NCI-H1930 (cell line): ENCODE results near the gene LRMDA.
A peak's percentile ranks its signal among the peaks of the same experiment; 100 is the strongest.

Experiments used
- DNase-seq, 2 experiments: peaks; one replicate each; lab custom pipeline; 2025; lab: John Stamatoyannopoulos, UW

The LRMDA gene

DNA sequence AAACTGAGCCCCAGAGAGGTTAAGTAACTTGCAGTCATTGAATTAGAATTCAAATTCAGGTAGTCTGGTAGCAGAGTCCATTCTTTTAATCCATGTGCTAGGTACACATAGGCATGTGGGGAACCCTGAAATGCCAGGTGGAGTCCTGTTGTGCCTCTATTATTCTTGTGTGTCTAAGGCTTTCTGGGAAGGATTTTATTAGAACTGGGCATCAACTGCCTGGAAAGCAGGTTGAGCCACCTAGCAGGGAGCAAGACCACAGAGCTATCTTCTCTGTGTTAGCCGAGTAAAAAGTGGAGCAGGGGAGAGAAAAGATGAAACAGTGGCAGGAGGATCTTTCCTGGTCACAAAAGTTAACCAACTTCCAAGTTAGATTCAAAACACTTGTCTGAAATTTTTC is 494.6 kb downstream of the LRMDA start:
- no peak for DNase-seq

GRCh38 chr10:75926763-75927162 is 495.3 kb downstream of the LRMDA start:
- DNase-seq = peak; percentile 13 to 24

DNA sequence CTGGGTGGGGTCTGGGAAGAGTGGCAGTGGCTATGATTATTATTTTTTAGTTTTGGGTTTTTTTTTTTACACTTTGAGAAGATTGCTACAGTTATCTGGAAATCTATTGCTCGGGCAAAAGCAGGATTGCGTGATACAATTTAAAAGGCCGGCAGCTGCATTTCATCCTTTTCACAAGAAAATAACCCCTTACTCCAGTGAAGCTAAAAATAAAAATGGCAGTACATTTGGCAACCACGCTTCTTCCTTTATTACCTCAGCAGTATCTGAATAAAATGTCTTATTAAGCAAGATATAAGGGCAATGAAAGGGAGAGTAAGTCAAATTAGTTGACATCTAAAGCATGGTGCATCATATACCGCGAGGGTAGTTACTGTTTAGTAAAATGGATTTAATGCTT is 496.8 kb downstream of the LRMDA start:
- DNase-seq = no peak

DNA sequence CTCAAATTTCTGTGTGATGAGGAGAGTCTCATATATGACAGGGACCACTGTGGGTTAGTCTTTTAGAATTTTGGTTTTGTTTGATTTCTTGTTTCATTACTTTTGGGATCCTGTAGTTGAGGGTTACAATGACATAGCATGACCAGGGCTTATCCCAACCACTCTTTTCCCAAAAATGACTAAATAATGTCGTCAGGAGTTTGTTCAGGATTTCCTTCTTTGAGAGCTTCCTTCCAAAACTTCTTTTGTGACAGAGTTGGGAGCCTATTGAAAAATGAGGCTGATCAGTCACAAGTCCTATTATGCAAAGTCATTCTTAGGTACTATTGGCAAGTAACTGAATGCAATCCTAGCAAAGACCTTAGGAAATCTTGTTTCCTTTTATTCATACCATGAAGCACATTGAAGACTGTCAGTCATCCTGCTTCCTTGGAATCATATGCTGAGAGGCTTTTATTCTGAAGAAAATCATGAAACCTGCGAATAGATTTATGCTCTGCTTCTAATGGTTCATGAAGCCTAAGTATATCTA is 498.3 kb downstream of the LRMDA start:
- DNase-seq = no peak

GRCh38 chr10:75932921-75933320 is 501.5 kb downstream of the LRMDA start:
- no peak for DNase-seq

DNA sequence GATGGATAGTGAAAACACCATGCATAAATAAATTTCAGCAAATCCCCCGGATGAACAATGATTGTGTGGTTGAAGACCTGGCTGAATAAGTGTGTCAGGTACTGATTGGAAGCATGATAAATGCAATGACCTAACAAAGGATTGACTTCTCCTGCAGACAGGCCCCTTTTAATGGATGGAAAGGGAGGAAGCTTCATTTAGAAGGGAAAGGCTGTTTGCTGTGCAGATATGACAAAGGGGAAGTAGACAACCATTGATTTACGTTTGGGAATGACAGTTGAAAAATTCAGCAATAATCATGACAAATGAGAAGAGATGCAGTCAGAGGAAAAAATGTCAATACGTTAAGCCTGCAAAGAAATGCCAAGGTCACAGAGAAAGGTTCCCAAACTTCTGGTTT is 503.8 kb downstream of the LRMDA start:
- no peak for DNase-seq

- DNase-seq = no peak
These were observed 504.4 kb downstream of the LRMDA start for GRCh38 chr10:75935650-75936400.

DNA sequence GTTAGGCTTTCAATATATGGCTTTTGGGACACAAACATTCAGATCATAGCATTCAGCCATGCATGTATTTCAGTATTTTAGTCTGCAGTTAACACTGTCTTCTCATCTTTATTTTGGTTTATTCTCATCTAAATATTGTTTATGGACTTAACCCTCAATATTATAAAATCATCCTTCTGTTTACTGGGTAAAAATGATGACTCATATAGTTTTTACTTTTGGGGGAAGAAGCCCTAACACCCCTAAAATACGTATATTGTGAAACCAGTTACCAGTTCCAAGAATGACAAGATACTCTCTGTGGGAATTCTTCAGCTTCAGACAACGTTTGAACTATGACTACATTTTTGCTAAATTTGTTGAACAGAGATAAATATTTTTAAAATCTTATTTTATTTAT is 505.4 kb downstream of the LRMDA start:
- no peak for DNase-seq

GRCh38 chr10:75937823-75938222 is 506.4 kb downstream of the LRMDA start:
- DNase-seq = no peak

DNA sequence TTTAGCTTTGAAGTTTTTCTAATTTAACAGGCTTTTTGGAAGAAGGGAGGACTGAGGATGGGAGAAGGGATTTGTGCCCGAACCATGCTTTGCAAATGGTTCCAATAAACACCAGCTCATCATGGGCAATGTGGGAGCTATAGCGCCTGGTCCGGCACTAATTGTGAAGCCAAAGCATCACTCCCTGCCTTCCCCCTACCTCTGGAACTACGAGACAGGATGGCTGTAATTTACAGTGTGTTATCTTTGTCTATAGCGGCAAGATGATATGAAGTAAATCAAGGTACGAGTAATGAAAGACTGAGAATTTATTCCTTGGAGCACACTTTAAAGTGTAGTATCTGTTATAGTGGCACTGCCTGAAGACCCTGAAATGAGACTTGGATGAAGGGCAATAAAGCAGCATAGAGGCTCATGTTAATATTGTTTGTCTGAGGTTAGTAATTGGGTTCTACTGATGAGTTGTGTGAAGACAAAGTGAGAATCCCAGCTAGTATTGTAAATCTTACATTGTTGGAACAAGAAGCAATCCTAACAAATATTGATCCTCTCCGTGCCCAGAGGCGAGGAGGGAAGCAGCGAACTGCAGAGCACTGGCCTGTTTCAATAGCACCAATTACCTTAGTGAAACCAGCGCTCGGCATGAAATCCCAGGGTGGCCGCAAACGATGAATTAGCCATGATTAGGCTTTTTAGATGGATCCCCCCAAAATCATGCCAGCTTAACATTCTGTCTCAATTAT is 507.1 kb downstream of the LRMDA start:
- DNase-seq = peak; percentile 19 to 20

- DNase-seq = no peak
These were observed 508.1 kb downstream of the LRMDA start for GRCh38 chr10:75939541-75939940.

DNA sequence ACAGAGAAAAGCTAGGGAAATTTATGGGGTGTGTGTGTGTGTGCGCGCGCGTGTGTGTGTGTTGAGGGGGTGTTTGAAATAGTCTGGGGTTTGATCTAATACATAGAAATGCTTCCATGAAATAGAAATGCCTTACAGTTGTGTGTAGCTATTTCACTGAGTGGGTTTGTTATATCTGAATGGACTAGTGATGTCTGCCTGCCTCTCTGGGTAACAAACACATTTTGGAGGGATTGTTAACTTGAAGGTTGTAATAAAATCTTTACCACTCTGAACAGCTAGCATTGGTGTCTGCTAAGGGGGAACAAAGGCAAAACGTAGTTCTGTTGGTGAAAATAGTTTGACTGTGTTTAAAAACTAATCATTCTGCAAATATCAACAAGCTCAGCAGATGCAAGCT is 509.3 kb downstream of the LRMDA start:
- no peak for DNase-seq

GRCh38 chr10:75941223-75941801 is 509.9 kb downstream of the LRMDA start:
- no peak for DNase-seq

- no peak for DNase-seq
These were observed 512.6 kb downstream of the LRMDA start for GRCh38 chr10:75944061-75944460.

GRCh38 chr10:75948583-75948982 is 517.2 kb downstream of the LRMDA start:
- no peak for DNase-seq

DNA sequence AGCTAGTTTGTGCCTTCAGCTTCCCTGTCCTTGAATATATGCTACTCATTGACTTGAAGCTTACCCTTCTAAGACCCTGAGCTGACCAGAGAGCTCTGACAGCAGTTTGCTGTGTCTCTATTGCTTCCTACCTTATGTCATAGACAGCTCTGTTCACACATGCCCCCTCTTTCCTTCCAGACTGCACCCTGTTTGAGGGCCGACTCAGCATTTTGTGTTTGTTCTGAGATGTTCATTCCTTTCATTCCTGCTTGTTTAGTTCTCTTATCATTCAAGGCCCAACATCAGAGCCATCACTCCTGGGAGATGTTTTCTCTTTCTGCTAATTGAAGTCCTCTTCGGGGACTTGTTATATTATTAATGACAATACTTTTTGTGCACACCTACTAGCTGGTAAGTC is 518.9 kb downstream of the LRMDA start:
- no peak for DNase-seq

DNA sequence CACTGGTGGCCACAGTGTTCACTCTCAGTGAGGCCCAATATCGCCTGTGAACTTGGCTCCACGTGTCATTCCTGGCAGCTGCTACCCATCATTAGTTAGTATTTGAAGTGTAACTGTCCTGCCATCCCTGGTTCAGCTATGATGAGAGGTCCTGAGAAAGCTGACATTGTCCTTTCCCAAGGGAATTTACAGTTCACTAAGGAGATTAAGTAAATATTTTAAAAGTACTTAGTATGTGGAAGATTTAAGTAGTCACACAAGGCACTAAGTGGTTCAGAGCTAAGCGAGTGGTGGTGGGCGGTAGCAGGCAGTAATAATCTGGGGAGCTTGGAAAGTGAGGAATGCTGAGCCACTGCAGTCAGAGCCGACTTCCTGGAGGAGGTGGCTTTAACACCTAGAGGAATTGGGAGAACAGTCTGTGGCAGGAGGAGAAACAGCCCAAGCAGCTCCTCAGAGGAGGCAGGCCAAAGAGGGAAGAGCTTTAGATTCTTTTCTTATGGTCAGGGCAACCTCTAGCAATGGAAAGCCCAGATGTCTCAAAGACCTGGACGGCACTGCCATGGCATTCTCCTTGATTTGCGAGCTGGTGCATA is 519.7 kb downstream of the LRMDA start:
- DNase-seq = no peak

DNA sequence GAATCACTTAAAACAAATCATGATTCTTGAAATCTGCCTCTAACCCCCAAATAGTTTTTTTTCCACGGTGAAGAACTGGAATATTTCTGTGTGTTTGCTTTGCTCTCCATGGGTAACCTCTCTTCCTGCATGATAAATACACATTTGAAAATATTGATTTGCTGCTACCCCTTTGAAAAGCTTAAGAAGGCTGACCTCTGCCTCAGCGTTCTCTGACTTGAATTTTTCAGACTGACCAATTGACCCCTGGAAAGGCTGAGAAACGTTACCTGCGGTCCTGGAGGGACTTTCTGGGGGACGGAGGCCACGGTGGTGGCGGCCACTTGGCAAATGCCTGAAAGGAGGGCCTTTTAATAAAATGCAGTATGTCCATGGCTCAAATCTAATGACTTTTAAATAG is 520.2 kb downstream of the LRMDA start:
- no peak for DNase-seq

DNA sequence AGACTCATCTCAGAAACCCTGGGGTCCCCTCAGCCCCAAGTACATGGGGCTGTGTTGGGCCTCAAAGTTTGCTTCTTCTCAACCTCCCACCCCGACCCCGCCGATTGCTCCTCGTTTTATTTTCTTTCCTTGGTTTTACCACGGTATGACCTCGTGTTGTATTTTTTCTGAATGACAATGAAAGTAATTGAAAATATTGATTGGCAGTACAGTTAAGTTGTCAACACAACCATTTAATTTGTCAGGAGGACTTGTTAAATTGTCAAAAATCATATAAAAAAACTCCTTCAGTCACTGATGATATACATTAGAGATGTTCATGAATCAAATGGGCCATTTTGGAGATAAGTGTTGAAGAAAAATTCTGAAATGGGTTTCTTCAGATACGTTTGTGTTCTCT is 520.7 kb downstream of the LRMDA start:
- DNase-seq = no peak

DNA sequence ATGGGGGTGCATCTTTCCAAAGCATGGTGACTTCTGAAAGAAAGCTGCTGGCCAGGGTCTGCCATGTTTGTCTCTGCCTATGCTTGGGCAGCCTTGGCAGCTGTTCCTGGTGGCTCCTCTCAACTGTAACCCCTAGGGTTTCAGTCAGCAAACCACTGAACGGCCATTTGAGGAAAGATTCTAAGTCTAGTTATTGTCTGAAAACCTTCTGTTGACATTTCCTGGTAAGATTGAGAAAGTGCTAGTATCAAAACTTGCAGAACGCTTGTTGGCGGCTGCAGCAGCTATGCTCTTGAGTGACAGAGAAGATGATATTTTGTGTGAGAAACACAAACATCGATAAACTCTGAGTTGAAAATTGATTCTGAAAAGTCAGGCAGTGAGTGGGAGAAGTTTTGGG is 523.1 kb downstream of the LRMDA start:
- no peak for DNase-seq

- DNase-seq = no peak
These were observed 524.6 kb downstream of the LRMDA start for GRCh38 chr10:75955973-75956502.

GRCh38 chr10:75956624-75957023 is 525.2 kb downstream of the LRMDA start:
- no peak for DNase-seq
